COLO829 (cell line): ENCODE results near the gene SLC7A10.

Experiments
- DNase-seq: peaks from one replicate; pipeline ENCODE4 v3.0.0; 2012; ENCODE audit warnings: low spot score

Gene SLC7A10

DNA sequence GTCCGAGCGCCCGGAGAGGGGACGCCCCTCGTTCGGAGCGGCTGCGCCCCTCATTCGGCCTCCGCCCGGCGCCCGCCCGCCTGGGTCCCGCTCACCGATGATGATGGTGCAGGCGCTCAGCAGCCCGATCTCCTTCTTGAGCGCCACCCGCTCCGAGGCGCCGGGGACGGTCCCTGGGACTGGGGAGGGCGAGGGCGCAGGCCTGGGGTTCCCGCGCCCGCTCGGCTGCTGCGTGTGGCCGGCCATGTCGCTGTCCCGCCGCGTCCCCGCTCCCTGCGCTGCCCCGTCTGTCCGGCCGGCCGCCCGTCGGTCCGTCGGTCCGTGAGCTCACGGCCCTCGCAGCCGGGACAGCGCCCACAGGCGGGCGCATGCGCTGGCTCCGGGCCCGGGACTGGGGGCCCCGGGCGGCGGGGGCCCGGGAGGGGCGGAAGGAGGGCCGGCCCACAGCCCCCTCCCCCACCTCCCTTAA lies at the start of gene SLC7A10:
Gene SLC7A10 (minus strand): TSS at position 393 of the 469 bp plus-strand sequence. CDS start 147 bp downstream, at position 246.
- DNase-seq = no peak

GRCh38 chr19:33274663-33275558 lies 49.3 kb upstream of the SLC7A10 start:
- no peak for DNase-seq

- peak; percentile 15 for DNase-seq
These were observed 48.4 kb upstream of the SLC7A10 start for GRCh38 chr19:33273881-33274662.

- DNase-seq = no peak
These were observed 47.6 kb upstream of the SLC7A10 start for GRCh38 chr19:33273065-33273736.

DNA sequence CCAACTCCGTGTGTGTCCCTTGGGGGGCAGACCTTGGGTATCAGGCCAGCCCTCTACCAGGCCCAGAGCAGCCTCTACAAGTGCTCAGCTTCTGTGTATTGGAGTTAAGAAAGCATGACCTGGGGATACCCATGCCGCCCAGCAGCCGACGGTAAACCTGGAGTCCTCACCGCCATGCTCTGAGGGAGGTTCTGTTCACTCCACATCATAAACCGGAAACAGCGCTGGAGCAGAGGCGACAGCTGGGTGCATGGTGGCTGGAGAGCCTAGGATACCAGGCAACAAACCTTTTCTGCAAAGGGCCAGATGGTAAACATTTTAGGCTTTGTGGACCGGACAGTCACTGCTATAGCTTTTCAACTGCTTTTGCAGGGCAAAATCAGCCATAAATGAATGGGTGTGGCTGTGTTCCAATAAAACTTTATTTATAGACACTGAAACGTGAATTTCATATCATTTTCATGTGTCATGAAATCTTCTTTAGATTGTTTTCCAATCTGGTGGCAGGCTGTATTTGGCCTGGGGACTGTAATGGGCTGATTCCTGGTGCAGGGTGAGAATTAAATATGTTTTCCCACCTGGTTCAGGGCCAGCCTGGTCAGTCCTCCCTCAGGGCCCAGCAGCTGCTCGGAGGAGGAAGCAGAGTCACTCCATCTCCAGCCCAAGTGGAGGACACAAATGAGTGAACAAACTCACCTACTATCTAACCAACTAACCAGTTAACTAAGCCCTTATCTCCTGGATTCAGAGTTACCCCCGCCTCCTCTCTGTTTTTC lies 45.8 kb upstream of the SLC7A10 start:
- DNase-seq = no peak

DNA sequence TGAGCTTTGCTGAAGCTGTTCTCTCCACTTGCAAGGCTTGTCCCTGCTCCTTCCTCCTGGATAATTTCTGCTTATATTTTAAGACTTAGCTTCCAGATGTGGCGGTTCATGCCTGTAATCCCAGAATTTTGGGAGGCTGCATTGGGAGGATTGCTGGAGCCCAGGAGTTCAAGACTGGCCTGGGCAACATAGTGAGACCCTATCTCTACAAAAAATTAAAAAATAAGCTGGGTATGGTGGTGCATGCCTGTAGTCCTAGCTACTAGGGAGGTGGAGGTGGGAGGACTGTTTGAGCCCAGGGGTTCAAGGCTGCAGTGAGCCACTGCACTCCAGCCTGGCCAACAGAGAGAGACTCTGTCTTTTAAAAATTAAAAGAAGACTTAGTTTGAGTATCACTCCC lies 45.1 kb upstream of the SLC7A10 start:
- no peak for DNase-seq

GRCh38 chr19:33269016-33269415 lies 43.4 kb upstream of the SLC7A10 start:
- no peak for DNase-seq

DNA sequence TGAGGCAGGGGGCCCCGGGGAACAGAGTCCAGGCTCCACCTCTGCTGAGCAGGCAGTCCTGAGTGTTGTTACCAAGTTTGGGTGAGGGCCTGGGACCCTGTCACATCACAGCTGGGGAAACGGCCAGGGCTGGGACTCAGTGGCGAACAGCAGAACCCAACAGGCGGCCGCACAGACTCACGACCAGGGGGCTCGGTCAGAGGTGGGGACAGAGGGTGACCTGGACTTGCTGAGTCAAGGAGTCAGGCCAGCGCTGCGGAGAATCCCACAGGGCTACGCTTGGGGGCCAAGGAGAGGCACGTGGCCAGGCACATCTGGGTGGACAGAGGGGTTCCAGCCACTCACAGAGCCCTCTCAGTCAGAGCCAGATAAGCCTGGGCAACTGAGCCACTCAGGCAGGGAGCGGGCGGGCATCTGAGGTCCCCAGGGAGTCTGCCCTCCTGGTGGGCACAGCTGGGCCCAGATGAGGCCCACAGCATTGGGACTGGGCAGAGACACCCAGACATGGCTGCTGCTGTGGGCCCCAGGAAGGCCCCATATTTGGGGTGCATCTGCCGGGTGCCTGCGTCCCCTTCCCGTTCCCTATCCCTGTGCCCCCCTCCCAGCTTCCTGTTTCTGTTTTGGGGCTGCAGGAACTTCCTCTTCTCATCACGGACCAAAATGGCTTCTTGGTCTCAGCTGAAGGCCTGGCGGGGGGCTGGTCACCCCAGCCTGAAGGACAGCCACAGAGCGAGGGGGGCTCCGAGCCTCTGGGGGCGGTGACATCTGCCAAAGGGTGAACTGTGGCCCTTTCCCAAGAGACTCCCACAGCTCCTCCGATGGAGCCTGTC lies 42.7 kb upstream of the SLC7A10 start:
- DNase-seq = no peak

GRCh38 chr19:33267706-33268105 lies 42.1 kb upstream of the SLC7A10 start:
- DNase-seq = no peak

- DNase-seq = no peak
These were observed 41.4 kb upstream of the SLC7A10 start for GRCh38 chr19:33266974-33267484.

DNA sequence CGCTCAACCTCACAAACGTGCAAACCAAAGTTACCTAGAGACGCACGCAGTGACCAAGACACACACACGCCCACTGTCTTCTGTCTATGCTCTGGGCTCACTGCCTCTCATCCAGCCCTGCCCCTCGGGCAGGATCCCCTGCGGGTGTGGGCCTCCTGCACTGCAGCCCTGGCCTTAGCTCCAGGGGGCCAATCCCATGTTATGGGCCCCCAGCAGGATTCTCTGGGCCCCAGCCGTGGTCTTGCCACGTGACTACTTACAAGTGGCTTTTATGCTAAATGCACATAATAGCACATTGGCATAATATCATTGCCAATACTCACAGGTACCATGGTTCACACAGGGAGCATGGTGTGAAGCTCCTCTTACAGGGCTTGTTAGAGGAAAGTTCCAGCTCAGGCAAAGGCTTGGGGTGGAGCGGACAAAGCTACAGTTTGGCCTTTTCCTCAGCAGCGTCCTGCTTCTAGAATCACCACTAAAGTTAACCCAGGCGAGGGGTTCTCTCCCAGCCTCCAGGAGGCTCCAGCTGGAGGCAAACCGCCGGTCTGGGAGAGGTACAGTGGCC lies 39.3 kb upstream of the SLC7A10 start:
- no peak for DNase-seq

DNA sequence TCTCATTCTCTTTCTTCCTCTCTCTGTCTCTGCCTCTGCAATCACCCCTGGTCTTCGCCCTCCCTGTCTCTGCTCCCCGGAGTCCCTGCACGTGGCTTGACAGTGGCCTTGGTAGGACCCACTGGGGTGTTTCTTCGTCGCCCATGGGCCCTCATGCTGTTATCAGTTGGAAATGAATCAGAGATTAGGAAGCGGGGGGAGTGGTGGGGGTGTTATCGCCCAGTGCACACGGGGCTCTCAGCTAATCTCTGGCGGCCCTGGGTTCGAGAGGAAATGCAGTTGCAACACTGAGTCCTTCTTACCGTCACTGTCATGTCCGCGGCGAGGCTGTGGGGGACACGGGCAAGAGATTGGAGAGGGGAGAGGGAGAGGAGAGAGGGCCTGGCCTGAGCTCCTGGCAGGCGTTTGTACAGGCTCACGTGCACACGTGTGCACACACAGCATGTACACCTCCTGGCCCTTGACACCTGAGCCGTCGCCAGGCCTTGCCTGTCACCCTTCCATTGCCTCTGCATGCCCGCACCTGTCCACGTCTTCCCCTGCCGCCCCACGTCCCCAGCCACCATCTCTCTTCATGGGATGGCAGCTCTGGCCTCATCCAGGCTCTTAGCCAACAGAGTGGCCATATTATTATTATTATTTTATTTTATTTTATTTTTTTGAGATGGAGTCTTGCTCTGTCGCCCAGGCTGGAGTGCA lies 37.8 kb upstream of the SLC7A10 start:
- no peak for DNase-seq

DNA sequence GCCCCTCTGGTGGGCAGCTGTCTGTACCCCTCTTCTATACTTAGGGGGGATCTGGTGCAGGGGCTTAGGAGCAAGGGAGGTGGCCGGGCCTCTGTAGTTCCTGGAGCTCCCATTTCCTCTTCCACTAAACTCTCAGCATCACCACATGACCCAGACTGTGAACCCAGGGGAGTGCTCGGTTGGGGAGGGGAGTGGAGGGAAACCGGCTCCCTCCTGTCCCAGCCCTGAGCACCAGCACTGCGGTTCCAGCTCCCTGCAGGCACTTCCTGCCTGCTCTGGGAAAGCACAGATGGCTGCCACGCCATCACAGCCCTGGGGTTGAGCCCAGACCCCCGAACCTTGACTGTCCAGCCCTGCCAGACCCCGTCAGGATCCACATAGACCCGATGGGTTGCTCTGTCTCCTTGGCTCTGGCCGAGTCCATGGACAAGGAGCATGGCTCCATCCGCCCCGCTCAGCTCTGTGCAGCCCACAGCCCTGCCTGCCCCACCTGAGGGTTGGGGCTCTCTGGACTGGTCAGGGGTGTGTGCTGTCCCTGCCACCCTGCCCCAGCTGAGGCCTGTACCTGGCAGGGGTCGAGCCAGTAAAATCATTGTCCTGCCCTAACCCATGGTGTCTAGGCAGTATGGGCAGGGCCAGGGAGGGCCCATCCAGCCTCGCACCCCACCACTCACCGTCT lies 36.0 kb upstream of the SLC7A10 start:
- DNase-seq = no peak

DNA sequence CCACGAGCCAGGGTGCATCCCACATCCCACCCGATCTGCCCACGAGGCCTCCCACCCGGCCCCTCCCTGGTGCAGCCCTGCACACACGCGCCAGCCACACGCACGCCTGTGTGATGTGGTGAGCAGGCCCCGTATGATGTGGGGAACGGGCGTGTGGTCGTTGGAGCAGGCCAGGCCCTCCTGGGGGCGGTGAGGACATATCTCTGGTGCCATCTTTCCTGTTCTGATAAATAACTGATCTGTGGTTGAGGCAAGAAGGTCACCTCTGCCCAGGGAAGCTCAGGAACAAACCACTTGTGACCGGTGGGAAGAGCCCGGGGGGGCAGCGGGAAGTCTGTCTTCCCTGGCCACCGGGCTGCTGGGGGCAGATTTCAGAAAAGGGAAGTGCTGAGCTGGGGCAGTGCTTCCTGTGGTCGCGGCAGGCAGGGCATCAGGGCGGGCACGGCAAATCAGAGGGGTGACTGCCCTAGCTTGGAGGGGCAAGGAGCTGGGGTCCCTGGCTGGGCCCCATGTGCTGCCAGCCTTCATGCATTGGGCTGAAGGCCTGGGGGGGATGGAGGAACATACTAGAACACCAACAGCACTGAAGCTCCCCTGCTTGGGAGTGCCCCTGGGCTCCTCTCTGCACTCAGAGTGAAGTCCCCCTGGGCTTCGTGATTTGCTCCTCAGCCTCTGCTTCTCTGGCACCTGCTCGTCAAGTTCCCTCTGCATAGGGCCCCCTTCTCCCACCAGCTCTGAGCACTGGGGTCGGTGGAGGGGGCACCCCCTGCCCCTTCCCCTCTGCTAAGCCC lies 35.2 kb upstream of the SLC7A10 start:
- DNase-seq = no peak

- DNase-seq = no peak
These were observed 33.9 kb upstream of the SLC7A10 start for GRCh38 chr19:33259539-33259938.

DNA sequence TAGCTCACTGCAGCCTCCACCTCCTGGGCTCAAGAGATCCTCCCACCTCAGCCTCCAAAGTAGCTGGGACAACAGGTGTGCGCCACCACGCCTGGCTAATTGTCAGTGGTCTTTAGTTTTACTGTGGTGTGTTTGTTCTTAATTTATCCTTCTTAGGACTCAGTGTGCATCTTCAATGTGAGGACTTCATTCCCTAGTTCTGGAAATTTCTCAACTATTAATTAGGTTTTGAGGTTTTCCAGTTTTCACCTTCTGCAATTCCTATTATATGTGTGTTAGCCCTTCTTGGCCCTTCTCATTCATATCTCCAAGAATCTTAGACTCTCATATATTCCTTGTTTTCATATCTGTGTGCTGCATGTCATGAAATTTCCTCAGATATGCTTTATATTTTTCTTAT lies 32.2 kb upstream of the SLC7A10 start:
- no peak for DNase-seq

DNA sequence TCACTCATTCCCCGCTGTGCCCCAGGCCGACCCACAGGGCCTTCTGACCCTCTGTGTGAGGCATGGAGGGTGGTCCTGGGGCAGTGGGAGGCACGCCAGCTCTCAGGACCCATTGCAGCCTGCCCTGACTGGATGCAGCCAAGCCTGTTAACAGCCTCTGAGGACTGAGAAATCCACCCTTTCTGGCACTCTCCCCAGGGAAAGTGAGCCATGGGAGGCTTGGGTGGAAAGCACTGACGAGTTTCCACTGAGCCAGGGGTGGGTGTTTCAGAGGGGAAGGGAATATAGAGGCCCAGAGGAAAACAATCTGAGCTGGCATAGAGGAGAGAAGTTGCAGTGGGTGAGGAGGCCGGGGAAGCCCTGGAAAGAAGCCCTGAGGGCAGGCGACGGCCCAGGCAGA lies 30.6 kb upstream of the SLC7A10 start:
- DNase-seq = no peak

DNA sequence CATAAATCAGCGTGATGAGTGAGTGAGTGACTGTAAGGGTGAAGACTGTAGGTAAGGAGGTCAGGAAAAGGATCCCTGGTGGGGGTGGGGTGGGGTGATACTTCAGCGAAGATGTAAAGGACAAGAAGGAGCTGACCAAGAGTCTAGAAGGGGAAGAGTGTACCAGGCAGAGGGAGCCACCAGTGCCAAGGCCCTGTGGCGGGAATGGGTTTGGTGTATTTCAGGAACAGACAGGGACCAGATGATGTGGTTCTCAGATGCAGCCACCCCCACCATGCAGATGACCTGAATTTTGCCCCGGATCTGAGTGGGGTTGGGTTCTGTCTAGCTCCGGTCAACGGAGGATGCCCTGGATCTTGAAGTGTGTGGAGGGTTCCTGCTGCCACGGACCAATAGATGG lies 30.1 kb upstream of the SLC7A10 start:
- DNase-seq = no peak
